Body of pancreas (tissue), 4 donors: ENCODE results near the gene RIN3. TPM values are rescaled to one million over a fixed set of nuclear protein-coding genes. Genes with fewer than 3 reads are reported as not detected.

Experiments
- ATAC-seq: fragments of 150-250 bp; one replicate; pipeline ENCODE4 v1.9.1; 2016
- DNase-seq, 4 donors: peaks; one replicate each; pipeline ENCODE4 v3.0.0-alpha.2; 2019
- H3K27ac ChIP-seq, 4 donors: fragments of 200-600 bp; sonication (generic); 1 replicate in 3 of 4; 2 replicates in 1 of 4; pipeline versions ENCODE4 v1.5.1 to v1.6.1; 2016 to 2019; ENCODE audit warnings: mild to moderate bottlenecking in 1 of 4, mixed read lengths in 1 of 4, moderate library complexity in 1 of 4
- H3K27me3 ChIP-seq, 2 donors: fragments of 200-600 bp; sonication (generic); one replicate each; pipeline ENCODE4 v1.6.0; 2016; ENCODE audit warnings: mild to moderate bottlenecking in 1 of 2
- H3K36me3 ChIP-seq, 2 donors: fragments of 200-600 bp; sonication (generic); replicated peaks in 1 of 2; 2 replicates each; pipeline ENCODE4 v1.5.1; 2016; ENCODE audit warnings: low read depth in 2 of 2; ENCODE audit not compliant: insufficient read depth in 1 of 2
- H3K4me1 ChIP-seq: fragments of 200-600 bp; sonication (generic); one replicate; pipeline ENCODE4 v1.6.0; 2016
- H3K4me3 ChIP-seq, 2 donors: fragments of 200-600 bp; sonication (generic); 1 replicate in 1 of 2; 2 replicates in 1 of 2; pipeline ENCODE4 v1.5.1; 2016 to 2019
- H3K9me3 ChIP-seq, 3 donors: fragments of 200-600 bp; sonication (generic); 1 replicate in 2 of 3; 2 replicates in 1 of 3; pipeline ENCODE4 v1.5.1; 2016
- CTCF ChIP-seq, 7 experiments: fragments of 450-650 bp in 4 of 7; fragments of 200-600 bp in 3 of 7; sonication (generic) in 3 of 7; IDR thresholded peaks; one replicate each; pipeline ENCODE4 v1.5.1; 2016 to 2019; ENCODE audit warnings: antibody characterized with exemption in 7 of 7
- POLR2A ChIP-seq, 3 donors: fragments of 450-650 bp; IDR thresholded peaks; one replicate each; pipeline ENCODE4 v1.6.1; 2016; ENCODE audit warnings: antibody characterized with exemption in 3 of 3, mild to moderate bottlenecking in 2 of 3
- WGBS, 2 donors: methylation state at CpG; one replicate each; pipeline ENCODE4 v1.1.5; 2017; 5-methylcytosine and 5-hydroxymethylcytosine counted together
- intact Hi-C: fragments of 100-400 bp; cut with DNase I; formaldehyde crosslinking; loops from one replicate; pipeline ENCODE4 v1.15.1; 2023
- total RNA-seq, 2 donors: library from RNA; depleted of rRNA; stranded (reverse); fragments of >200 nt; gene quantifications; one replicate each; pipeline ENCODE4 v1.1.0, GENCODE V29; 2016

RIN3 gene
- total RNA-seq, 2 donors from 2014 or later = 2.6 to 3.3 TPM

DNA sequence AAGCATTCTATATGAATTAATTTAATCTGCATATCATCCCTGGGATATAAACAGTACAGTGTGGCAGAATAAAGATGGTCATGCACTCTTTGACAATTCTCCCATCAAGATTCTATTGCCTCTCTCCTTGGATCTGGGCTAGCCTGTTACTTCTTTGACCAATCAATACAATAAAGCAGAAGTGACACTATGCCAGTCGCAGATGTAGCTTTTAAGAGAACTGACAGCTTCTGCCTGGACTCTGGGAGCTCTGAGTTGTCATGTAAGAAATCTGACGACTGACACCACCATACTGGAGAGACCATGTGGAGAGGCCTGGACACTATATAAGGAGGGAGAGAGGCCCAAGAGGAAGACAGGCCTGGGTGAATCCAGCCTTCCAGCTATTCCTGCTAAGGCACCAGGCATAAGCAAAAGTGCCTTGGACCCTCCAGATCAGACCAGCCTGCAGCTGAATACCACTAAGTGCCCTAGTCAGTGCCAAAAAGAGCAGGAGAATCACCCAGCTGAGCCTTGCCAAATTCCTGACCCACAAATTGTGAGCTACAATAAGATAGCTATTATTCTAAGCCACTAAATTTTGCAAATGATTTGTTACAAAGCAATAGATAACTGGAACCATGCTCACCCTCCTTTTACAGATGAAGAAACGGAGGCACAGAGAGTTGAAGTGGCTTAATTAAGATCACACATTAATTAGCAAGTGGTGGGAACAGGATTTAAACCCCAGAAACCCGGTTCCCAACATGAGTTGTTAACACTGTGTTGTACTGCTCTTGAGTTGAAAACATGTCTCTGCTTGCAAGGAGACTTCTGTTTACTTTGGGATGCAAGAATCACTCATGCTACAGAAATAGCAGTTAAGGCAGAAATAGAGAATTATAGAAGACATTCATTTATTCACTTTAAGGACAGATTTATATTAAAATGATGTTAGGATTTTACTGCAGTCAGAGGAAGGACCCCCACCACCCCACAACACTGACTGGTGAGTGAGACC, 84.6 kb downstream of the RIN3 start:
- WGBS, 2 donors = 59 to 73% methylated on average over 4 of the region's 4 CpGs
- no peak overlapping the region for H3K27ac ChIP-seq

GRCh38 chr14:92599811-92600210, 86.2 kb downstream of the RIN3 start:
- no peak for DNase-seq
- no peaks in the 10 kb centered on the region for H3K4me1 ChIP-seq
- no peak overlapping the region for H3K4me3 ChIP-seq
- TF ChIP-seq CTCF (IDR thresholded peaks at IDR 0.05) (no peak), POLR2A (IDR thresholded peaks at IDR 0.05) (no peak)
- no peaks in the 10 kb centered on the region for H3K36me3 ChIP-seq
- WGBS, 2 donors = 83 to 89% methylated on average over 3 of the region's 3 CpGs
- H3K27me3 ChIP-seq = no peaks in the 10 kb centered on the region
- H3K9me3 ChIP-seq = no peaks in the 10 kb centered on the region
- no peak overlapping the region for H3K27ac ChIP-seq
- intact Hi-C loops = no loop called here
- no peak for ATAC-seq

More for the DNA sequence above, 84.6 kb downstream of the RIN3 start:
- DNase-seq = no peak
- ATAC-seq = no peak
- Histone ChIP-seq H3K9me3 (no peaks in the 10 kb centered on the region), H3K36me3 (no peaks in the 10 kb centered on the region), H3K4me3 (no peak overlapping the region), H3K4me1 (no peaks in the 10 kb centered on the region), H3K27me3 (no peaks in the 10 kb centered on the region)
- intact Hi-C loops = no loop called here
- TF ChIP-seq CTCF (IDR thresholded peaks at IDR 0.05) = no peak

GRCh38 chr14:92600318-92601053, 86.9 kb downstream of the RIN3 start:
- peak in 1 of 4 donors; percentile 10 for DNase-seq
- Histone ChIP-seq H3K9me3 (no peaks in the 10 kb centered on the region), H3K27me3 (no peaks in the 10 kb centered on the region), H3K27ac (no peak overlapping the region), H3K4me3 (no peak overlapping the region), H3K36me3 (no peaks in the 10 kb centered on the region), H3K4me1 (no peaks in the 10 kb centered on the region)
- no peak for ATAC-seq
- TF ChIP-seq POLR2A (IDR thresholded peaks at IDR 0.05) = no peak
- TF ChIP-seq CTCF (IDR thresholded peaks at IDR 0.05) = no peak
- intact Hi-C loops = no loop called here
- 60 to 71% methylated on average over 14 to 15 of the region's 15 CpGs for WGBS, 2 donors

DNA sequence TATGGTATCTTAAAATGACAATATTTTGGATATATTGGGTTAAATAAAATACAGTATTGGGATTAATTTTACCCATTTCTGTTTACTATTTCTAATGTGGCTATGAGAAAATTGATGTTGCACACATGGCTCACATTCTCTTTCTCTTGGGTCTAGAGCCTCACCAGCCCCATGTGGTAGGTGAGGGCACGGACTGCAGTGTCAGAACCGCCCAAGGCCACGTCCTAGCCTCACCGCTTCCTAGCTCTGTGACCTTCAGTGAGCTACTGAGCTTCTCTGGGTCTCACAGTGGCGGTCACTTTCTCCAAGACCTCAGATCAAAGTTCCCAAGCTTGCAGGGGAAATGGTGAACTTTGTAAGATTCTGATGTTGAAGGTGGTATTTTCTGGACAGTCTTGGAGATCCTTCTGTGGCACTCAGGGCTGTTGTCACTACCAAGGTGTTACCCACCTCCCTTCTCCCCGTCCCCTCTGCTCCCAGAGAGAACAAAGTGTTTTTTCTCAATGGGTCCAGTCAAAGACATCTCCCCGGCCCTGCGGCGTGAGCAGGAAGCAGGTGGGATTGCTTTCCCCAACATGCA, 87.6 kb downstream of the RIN3 start:
- H3K4me1 ChIP-seq = no peaks in the 10 kb centered on the region
- H3K27ac ChIP-seq = no peak overlapping the region
- intact Hi-C loops = no loop called here
- H3K4me3 ChIP-seq = no peak overlapping the region
- DNase-seq = no peak
- no peak for ATAC-seq
- no peaks in the 10 kb centered on the region for H3K27me3 ChIP-seq
- TF ChIP-seq CTCF (IDR thresholded peaks at IDR 0.05) = no peak
- TF ChIP-seq POLR2A (IDR thresholded peaks at IDR 0.05) = no peak
- H3K9me3 ChIP-seq = no peaks in the 10 kb centered on the region
- H3K36me3 ChIP-seq = no peaks in the 10 kb centered on the region
- 79 to 80% methylated on average over 9 of the region's 9 CpGs for WGBS, 2 donors
